GM12874 (cell line): ENCODE results near the gene MCFD2.

ENCODE experiments used
- CTCF ChIP-seq: IDR thresholded peaks from 2 replicates; pipeline ENCODE4 v1.5.1; 2011; ENCODE audit warnings: low read depth, mild to moderate bottlenecking, control low read depth, low read length, moderate library complexity; ENCODE audit not compliant: insufficient read depth

The MCFD2 gene

GRCh38 chr2:46893269-46893939, 22.2 kb downstream of the MCFD2 start:
- TF ChIP-seq CTCF, result no peak

GRCh38 chr2:46891956-46892553, 23.6 kb downstream of the MCFD2 start:
- TF ChIP-seq CTCF, result no peak

GRCh38 chr2:46888421-46888952, 27.1 kb downstream of the MCFD2 start:
- TF ChIP-seq CTCF, result no peak

- TF ChIP-seq CTCF, result no peak
Observed at GRCh38 chr2:46887028-46887885, 28.3 kb downstream of the MCFD2 start.

GRCh38 chr2:46886268-46887027, 29.2 kb downstream of the MCFD2 start:
- no peak for TF ChIP-seq CTCF

- TF ChIP-seq CTCF, result no peak
Observed at GRCh38 chr2:46885376-46885775, 30.2 kb downstream of the MCFD2 start.
